K562 (cell line): ENCODE data around the gene OR51V1. TPM values are rescaled to one million over a fixed set of nuclear protein-coding genes. Genes with fewer than 3 reads are reported as not detected.

ENCODE experiments used
- GMEB1 ChIP-seq: fragments of 250-450 bp; sonication (Bioruptor Pico); IDR thresholded peaks from 2 replicates; pipeline ENCODE4 v1.4.0; 2020; ENCODE audit warnings: mild to moderate bottlenecking
- HDAC1 ChIP-seq, 2 experiments: fragments of 450-650 bp; IDR thresholded peaks; 2 replicates each; pipeline ENCODE4 v1.6.1; 2016 to 2017; ENCODE audit warnings: inconsistent platforms in 1 of 2, mild to moderate bottlenecking in 1 of 2, moderate library complexity in 1 of 2
- MXD1 ChIP-seq: fragments of 250-450 bp; sonication (Bioruptor Pico); IDR thresholded peaks from 2 replicates; pipeline ENCODE4 v1.8.0; 2021; ENCODE audit warnings: borderline replicate concordance, mild to moderate bottlenecking, moderate library complexity; ENCODE audit not compliant: poor library complexity, severe bottlenecking
- NCOR1 ChIP-seq: fragments of 450-650 bp; IDR thresholded peaks from 2 replicates; pipeline ENCODE4 v1.6.1; 2016; ENCODE audit warnings: mild to moderate bottlenecking, moderate library complexity
- NFE2 ChIP-seq: IDR thresholded peaks from 2 replicates; pipeline ENCODE4 v1.6.1; 2014; ENCODE audit warnings: antibody characterized with exemption, low read depth
- NONO ChIP-seq, 2 experiments: fragments of 200-400 bp in 1 of 2; fragments of 450-650 bp in 1 of 2; formaldehyde crosslinking in 1 of 2; IDR thresholded peaks; 2 replicates each; pipeline ENCODE4 v1.6.1; 2017; ENCODE audit warnings: low read depth in 2 of 2, mild to moderate bottlenecking in 2 of 2, moderate library complexity in 2 of 2, low read length in 1 of 2
- SPI1 ChIP-seq: IDR thresholded peaks from 2 replicates; pipeline ENCODE4 v1.6.1; 2011; ENCODE audit warnings: low read depth, low read length, control low read depth, borderline replicate concordance
- SRSF3 ChIP-seq: fragments of 200-400 bp; formaldehyde crosslinking; IDR thresholded peaks from 2 replicates; pipeline ENCODE4 v1.6.1; 2016; ENCODE audit warnings: mild to moderate bottlenecking, low read length, moderate library complexity; ENCODE audit not compliant: insufficient read depth
- STAG1 ChIP-seq: sonication (generic); formaldehyde crosslinking; IDR thresholded peaks from 2 replicates; pipeline ENCODE4 v1.5.0; 2020; ENCODE audit warnings: missing genetic modification reagents, borderline replicate concordance
- TGIF2 ChIP-seq: sonication (generic); formaldehyde crosslinking; IDR thresholded peaks from 2 replicates; pipeline ENCODE4 v1.8.1; 2022; ENCODE audit warnings: mild to moderate bottlenecking, missing genetic modification reagents, moderate library complexity
- XRCC3 ChIP-seq: fragments of 450-650 bp; IDR thresholded peaks from 2 replicates; pipeline ENCODE4 v1.6.1; 2017; ENCODE audit warnings: mild to moderate bottlenecking, moderate library complexity
- ZBTB1 ChIP-seq: sonication (generic); formaldehyde crosslinking; IDR thresholded peaks from 2 replicates; pipeline ENCODE4 v1.8.1; 2023; ENCODE audit warnings: missing genetic modification reagents, low read depth, mild to moderate bottlenecking, borderline replicate concordance
- ZNF444 ChIP-seq: fragments of 250-450 bp; sonication (Bioruptor Pico); IDR thresholded peaks from 2 replicates; pipeline ENCODE4 v1.4.0; 2020; ENCODE audit warnings: mild to moderate bottlenecking, moderate library complexity
- ZNF696 ChIP-seq: fragments of 250-450 bp; sonication (Bioruptor Pico); conservative IDR thresholded peaks from 2 replicates; pipeline ENCODE4 v1.4.0; 2020; ENCODE audit warnings: mild to moderate bottlenecking, moderate library complexity
- polyA plus RNA-seq, 8 experiments: library from polyadenylated mRNA; depleted of rRNA in 4 of 8; stranded (reverse) in 5 of 8; unstranded in 3 of 8; fragments of >200 nt; fragmentation: Nextera tagmentation in 2 of 8; fragmentation: Illumina TruSeq in 1 of 8; extraction: Ambion mirVana in 2 of 8; extraction: Trizol in 1 of 8; gene quantifications; 2 replicates each; pipeline versions ENCODE4 v1.2.1 to v1.2.3, GENCODE V29; 2011 to 2014; ENCODE audit warnings: inconsistent platforms in 1 of 8, missing spikeins in 1 of 8
- total RNA-seq, 7 experiments: library from RNA; depleted of rRNA in 6 of 7; stranded (reverse); fragments of >200 nt in 6 of 7; fragmentation: Illumina TruSeq in 2 of 7; extraction: Trizol in 2 of 7; gene quantifications; 2 replicates each; pipeline versions ENCODE4 v1.2.1 to v1.2.3, GENCODE V29; 2011 to 2021; ENCODE audit warnings: low replicate concordance in 1 of 7
- TF ChIP-seq, protein P1 (sequence below): fragments of 450-650 bp; formaldehyde crosslinking; IDR thresholded peaks from 2 replicates; pipeline ENCODE4 v1.4.0; 2020; ENCODE audit warnings: mild to moderate bottlenecking, moderate library complexity
- TF ChIP-seq, protein P2 (sequence below): sonication (generic); formaldehyde crosslinking; IDR thresholded peaks from 2 replicates; pipeline ENCODE4 v1.4.0; 2020; ENCODE audit warnings: mild to moderate bottlenecking, missing genetic modification reagents
- TF ChIP-seq, protein P3 (sequence below): fragments of 250-450 bp; sonication (Bioruptor Pico); IDR thresholded peaks from 2 replicates; pipeline ENCODE4 v1.5.0; 2021
- TF ChIP-seq, protein P4 (sequence below), 2 experiments: IDR thresholded peaks in 1 of 2; conservative IDR thresholded peaks in 1 of 2; 2 replicates each; pipeline ENCODE4 v1.6.1; 2016; ENCODE audit warnings: low read depth in 2 of 2, mild to moderate bottlenecking in 1 of 2, missing compliant biosample characterization in 1 of 2, missing genetic modification characterization in 1 of 2, moderate library complexity in 1 of 2

The OR51V1 gene
- total and polyA plus RNA-seq, 9 of the 15 experiments (the other 6 are each of a cell fraction or from before 2014, with no cell fraction given) = not detected

DNA sequence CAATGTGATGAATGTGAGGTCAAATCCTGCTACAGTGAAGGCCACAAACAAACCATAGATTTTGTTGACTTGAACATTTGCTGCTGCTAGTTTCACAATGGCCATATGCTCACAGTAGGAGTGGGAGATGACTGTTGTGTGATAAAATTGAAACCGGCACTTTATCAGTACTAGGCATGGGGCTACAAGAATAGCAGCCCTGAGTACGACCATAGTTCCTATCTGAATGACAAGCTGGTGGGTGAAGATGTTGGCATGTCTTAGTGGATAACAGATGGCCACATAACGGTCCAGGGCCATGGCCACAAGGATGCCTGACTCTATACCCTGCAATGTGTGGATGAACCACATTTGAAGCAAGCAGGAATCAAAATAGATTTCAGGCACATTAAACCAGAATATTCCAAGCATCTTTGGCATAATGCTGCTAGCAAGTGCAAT is 48.7 kb downstream of the OR51V1 start (continued):
- TF ChIP-seq, protein P1, sequence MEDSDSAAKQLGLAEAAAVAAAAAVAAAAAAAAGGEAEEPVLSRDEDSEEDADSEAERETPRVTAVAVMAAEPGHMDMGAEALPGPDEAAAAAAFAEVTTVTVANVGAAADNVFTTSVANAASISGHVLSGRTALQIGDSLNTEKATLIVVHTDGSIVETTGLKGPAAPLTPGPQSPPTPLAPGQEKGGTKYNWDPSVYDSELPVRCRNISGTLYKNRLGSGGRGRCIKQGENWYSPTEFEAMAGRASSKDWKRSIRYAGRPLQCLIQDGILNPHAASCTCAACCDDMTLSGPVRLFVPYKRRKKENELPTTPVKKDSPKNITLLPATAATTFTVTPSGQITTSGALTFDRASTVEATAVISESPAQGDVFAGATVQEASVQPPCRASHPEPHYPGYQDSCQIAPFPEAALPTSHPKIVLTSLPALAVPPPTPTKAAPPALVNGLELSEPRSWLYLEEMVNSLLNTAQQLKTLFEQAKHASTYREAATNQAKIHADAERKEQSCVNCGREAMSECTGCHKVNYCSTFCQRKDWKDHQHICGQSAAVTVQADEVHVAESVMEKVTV = no peak
- no peak for TF ChIP-seq NONO (IDR thresholded peaks at IDR 0.05; ENCODE audit: low read depth in 2 of 2, low read length in 1 of 2)
- no peak for TF ChIP-seq ZBTB1 (CRISPR knock-in tag)
- TF ChIP-seq ZNF444 (CRISPR knock-in tag) = peak; percentile 61; the same call in 1 of the 2 replicates
- TF ChIP-seq, protein P2, sequence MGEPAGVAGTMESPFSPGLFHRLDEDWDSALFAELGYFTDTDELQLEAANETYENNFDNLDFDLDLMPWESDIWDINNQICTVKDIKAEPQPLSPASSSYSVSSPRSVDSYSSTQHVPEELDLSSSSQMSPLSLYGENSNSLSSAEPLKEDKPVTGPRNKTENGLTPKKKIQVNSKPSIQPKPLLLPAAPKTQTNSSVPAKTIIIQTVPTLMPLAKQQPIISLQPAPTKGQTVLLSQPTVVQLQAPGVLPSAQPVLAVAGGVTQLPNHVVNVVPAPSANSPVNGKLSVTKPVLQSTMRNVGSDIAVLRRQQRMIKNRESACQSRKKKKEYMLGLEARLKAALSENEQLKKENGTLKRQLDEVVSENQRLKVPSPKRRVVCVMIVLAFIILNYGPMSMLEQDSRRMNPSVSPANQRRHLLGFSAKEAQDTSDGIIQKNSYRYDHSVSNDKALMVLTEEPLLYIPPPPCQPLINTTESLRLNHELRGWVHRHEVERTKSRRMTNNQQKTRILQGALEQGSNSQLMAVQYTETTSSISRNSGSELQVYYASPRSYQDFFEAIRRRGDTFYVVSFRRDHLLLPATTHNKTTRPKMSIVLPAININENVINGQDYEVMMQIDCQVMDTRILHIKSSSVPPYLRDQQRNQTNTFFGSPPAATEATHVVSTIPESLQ (CRISPR knock-in tag) = no peak
- TF ChIP-seq, protein P3, sequence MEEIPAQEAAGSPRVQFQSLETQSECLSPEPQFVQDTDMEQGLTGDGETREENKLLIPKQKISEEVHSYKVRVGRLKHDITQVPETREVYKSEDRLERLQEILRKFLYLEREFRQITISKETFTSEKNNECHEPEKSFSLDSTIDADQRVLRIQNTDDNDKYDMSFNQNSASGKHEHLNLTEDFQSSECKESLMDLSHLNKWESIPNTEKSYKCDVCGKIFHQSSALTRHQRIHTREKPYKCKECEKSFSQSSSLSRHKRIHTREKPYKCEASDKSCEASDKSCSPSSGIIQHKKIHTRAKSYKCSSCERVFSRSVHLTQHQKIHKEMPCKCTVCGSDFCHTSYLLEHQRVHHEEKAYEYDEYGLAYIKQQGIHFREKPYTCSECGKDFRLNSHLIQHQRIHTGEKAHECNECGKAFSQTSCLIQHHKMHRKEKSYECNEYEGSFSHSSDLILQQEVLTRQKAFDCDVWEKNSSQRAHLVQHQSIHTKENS = no peak
- TF ChIP-seq NCOR1 = peak; percentile 96
- no peak for TF ChIP-seq MXD1
- no peak for TF ChIP-seq GMEB1 (CRISPR knock-in tag)
- no peak for TF ChIP-seq STAG1 (CRISPR knock-in tag)
- TF ChIP-seq TGIF2 = no peak
- TF ChIP-seq NFE2 = peak; percentile 13; the same call in 1 of the 2 replicates
- TF ChIP-seq ZNF696 (CRISPR knock-in tag) = no peak
- TF ChIP-seq, protein P4, sequence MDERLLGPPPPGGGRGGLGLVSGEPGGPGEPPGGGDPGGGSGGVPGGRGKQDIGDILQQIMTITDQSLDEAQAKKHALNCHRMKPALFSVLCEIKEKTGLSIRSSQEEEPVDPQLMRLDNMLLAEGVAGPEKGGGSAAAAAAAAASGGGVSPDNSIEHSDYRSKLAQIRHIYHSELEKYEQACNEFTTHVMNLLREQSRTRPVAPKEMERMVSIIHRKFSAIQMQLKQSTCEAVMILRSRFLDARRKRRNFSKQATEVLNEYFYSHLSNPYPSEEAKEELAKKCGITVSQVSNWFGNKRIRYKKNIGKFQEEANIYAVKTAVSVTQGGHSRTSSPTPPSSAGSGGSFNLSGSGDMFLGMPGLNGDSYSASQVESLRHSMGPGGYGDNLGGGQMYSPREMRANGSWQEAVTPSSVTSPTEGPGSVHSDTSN (CRISPR knock-in tag; IDR thresholded peaks at IDR 0.05; ENCODE audit: low read depth) = no peak
- TF ChIP-seq, protein P4 (tag; conservative IDR thresholded peaks at IDR 0.05; ENCODE audit: low read depth) = peak; percentile 77
- TF ChIP-seq SPI1 = no peak
- TF ChIP-seq HDAC1 (IDR thresholded peaks at IDR 0.05) = peak in 1 of 2 experiments; percentile 85; a peak in 2 of 4 replicates
- TF ChIP-seq XRCC3 = no peak
- no peak for TF ChIP-seq SRSF3
